ENCODE measurements around the gene ANKRD52.
"Not testable (repeated sequence)": the region's sequence is repeated elsewhere in the genome, so short reads cannot be mapped to it uniquely, and the experiment has no call there.

The ANKRD52 gene

DNA sequence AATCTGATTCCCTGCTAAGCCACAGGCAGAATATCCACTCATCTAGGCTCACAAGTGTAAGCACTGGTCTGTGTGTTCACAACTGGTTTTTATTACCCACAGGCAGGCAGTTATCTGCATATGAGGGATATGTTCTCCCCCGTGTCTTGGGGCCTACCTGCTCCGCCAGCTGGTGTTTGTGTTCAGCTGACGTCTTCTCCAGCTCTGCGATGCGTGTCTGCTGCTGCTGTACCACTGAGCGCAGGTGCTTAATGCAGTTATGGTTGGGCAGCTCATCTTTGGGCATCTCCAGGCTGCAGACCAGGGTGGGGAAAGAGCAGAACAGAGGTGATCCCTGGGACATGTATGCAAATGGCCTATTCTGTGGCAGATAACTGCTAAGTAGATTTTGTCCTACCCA lies 50.2 kb downstream of the ANKRD52 start:
- no peak for DNase-seq (ENCODE audit: low spot score)

DNA sequence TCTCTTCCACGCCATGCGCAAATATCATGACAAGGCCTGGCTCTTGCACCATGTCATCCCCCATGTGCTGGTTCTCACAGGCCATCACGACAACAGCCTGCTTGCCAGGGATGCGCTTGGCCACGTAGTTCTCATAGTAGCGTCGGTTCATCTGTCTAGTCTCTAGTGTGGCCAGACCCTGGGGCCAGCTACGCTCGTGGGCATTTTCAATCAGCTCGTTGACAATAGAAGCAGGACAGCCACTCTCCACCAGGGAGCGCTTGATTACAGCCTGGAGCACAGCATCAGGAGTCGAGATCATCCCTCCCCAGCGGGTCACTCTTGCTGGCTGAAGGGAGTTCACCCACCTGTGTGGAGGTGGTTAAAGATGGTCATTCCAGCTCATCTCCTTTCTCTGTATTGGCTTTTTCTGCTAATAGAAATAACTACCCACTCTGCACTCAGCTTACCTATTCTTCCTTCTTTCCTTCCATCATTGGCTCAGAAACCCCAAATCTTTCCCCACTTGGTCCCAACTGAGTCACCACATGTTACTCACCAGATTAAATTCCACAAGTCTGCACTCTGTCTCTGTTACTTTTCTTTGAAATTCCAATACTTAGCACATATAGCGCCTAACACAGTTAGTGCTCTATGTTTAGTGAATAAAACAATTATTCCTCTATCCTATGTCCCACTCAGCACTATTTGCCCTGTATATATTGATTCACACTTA lies 51.6 kb downstream of the ANKRD52 start:
- no peak for DNase-seq (ENCODE audit: low spot score)

DNA sequence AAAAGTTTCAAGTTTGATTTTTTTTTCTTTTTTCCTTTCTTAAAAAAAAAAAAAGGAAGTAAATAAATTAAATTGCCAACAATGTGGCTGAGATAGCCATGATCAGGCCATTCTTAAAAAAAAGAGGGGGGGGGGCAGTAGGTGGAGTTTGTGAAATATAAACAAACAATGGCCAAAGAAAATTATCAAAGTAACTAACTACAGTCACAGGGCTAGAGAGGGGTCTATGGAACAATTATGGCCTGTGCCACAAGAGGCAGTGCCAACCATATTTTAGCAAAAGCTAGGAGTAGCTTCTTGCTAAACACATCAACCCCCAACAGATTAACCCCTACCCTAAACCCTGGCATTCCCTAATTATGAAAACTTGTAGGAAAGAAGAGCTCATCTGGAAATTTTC lies 52.7 kb downstream of the ANKRD52 start:
- DNase-seq (ENCODE audit: low spot score) = no peak

DNA sequence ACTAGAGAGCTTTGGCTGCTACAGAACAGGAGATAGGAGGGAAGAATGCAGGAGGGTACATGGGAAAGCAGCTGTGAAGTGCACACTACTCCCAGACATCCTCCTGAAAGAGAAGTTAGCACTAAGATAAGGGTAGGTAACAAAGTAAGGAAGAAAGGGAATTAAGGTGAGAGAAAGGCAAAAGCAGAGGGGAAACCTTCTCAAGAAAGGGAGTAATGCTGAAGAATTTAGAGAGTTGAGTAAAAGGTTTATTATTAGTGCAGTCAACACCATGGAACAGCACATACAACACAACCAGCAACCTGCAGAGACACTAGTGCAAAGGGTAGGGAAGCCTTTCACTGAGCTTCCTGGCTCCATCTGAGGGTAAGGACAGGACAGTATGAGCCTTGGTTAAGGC lies 53.9 kb downstream of the ANKRD52 start:
- DNase-seq (ENCODE audit: low spot score) = no peak

DNA sequence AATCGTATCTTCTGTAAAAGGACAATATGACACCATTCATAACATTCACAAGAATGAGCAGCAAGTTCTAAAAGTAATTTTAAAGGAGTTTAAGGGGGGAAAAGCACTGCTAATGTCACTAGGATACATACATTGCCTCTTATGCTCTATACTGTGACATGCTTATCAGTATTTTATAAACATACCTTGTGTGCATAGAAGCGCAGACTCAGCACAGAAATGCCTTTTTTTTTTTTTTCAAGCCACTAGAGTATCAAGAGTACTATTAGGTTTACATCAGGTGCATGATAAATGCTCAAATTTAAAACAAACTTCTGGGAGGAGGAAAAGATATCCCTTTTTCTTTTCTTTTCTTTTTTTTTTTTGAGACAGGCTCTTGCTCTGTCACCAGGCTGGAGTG lies 55.3 kb downstream of the ANKRD52 start:
- no peak for DNase-seq (ENCODE audit: low spot score)

DNA sequence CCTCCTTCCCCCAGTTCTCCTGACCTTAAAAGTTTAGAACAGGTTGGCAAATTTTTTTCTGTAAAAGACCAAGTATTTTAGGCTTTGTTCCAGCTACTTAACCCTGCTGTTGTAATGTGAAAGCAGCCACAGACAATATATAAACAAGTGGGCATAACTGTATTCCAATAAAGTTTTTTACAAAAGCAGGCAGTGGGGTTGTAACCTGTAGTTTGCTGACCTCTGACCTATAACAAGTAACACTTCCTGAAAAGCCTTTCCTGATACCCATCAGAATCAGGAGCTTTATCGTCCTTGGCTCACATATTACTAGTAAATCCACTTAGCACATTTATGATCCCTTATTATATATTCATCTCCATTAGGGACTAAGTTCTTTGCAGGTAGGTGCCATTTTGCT lies 55.8 kb downstream of the ANKRD52 start:
- DNase-seq (ENCODE audit: low spot score) = no peak

DNA sequence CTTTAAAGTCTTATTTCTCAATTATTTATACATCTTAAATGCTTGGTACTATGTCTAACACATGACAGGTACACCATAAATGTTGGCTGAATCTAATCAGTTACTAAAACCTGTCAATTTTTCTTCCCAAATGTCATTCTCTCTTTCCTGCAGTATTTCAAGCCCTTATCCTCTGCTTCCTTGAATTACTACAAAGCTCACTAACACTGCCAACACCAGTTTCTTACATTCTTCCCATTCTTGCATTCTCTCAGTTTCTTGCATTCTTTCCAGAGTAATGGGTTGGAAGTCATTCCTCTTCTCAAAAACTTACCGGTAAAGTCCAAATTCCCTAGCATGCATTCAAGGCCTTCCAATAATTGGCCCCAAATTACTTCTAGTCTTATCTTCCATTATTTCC lies 59.3 kb downstream of the ANKRD52 start:
- no peak for DNase-seq (ENCODE audit: low spot score)

DNA sequence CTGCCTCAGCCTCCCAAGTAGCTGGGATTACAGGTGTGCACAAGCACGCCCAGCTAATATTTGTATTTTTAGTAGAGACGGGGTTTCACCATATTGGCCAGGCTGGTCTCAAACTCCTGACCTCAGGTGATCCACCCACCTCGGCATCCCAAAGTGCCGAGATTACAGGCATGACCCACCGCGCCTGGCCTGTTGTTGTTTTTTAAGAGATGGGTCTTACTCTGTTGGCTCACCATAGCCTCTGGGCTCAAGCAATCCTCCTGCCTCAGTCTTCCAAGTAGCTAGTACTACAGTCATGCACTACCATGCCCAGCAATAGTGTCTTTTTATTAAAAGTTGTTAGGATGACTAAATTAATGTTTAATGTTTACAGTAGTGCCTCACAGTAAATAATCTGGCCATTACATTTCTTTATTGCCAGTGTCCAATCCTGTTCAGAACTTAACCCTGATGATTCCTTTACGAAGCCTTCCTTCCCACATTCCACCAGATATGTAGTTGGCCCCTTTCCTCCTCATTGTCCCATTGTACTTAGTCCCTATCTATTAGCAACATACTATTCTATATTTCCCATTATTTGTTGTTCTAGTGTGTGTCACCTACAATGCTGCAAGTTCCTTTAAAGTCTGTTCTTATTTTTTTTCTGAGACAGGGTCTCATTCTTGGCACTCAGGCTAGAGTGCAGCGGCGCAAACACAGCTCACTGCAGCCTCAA lies 60.1 kb downstream of the ANKRD52 start:
- DNase-seq (ENCODE audit: low spot score) = no peak

DNA sequence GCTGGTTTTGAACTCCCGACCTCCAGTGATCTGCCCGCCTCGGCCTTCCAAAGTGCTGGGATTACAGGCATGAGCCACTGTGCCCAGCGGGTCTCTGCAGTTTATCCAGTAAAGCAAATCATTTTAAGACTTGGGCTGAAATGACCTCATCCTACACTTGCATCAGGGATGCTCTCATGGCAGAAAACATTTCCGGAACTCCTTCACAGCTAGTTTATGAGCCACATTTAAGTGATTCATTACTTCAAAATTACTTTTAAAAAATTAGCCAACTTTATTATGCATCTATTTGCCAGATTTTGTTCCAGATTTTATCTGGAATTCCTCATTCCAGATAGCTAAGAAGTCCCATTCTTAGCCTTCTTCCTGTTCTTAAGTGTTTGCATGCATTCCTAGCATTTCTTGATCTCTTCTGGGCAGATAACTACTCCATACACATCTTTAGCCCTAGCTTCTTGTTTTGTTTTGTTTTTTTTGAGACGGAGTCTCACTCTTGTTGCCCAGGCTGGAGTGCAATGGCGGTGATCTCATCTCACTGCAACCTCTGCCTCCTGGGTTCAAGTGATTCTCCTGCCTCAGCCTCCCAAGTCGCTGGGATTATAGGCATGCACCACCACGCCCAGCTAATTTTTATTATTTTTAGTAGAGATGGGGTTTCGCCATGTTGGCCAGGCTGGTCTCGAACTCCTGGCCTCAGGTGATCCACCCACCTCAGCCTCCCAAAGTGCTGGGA lies 61.2 kb downstream of the ANKRD52 start:
- not testable (repeated sequence) for DNase-seq (ENCODE audit: low spot score)

DNA sequence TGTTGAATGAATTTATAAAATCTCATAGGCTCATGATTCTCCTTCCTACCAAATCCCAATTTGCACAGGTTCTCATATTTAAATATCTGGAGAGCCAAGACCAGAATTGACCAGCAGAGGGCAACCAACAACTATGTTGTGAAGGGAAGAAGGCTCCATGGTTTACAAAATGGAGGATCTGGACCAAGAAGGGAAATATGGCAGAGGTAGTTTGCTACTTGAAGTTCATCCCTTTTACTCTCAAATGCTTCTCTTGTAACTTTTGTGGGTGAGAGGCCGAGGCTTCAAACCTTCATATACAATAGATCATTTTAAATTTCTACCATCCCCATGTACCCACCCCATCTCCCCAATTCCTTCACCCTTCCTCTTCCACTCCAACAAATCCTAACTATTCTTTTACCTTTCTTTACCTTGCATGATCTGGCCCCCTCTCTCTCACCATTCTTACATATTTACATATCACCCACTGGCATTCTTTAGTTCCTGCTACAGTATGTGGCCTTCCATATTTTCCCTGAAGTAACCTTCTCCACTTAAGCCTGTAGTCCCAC lies 65.1 kb downstream of the ANKRD52 start:
- DNase-seq (ENCODE audit: low spot score) = peak; percentile 71

DNA sequence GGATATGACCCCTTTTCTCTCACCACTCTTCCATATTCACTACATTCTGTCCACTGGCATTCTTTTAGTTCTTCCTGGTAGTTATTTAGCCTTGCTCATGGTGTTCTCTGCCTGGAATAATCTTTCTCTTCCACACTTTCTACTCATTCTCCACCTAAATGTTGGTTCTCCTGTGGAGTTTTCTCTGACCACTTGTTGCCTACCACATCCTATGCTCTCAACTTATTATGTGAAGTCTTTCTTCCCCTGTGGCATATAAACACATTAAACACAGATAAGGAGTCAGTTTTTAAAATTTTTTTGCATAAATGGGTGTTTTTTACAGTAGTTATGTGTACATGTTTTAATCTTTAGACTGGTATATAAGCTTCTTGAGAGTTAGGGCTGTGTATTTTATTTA lies 65.6 kb downstream of the ANKRD52 start:
- no peak for DNase-seq (ENCODE audit: low spot score)

DNA sequence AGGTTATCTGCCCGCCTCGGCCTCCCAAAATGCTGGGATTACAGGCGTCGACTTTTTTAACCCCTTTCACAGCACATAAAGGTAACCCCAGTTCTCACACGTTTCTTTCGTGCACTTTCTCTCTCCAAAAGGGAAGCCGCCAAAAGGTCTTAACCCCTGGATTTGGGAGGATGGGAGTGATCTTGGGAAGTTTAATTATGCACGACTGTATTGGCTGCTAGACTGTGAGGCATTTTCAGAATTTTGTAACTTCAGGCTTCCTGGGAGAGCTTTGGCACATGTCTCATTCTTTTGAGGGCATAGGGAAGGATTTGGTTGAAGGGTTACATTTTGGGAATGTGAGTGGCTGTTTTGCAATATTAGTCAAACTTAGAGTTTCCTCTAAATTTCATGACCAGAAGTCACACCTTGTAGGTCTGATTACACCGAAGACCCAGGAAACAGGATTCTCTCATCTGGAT lies 67.5 kb downstream of the ANKRD52 start:
- no peak for DNase-seq (ENCODE audit: low spot score)

DNA sequence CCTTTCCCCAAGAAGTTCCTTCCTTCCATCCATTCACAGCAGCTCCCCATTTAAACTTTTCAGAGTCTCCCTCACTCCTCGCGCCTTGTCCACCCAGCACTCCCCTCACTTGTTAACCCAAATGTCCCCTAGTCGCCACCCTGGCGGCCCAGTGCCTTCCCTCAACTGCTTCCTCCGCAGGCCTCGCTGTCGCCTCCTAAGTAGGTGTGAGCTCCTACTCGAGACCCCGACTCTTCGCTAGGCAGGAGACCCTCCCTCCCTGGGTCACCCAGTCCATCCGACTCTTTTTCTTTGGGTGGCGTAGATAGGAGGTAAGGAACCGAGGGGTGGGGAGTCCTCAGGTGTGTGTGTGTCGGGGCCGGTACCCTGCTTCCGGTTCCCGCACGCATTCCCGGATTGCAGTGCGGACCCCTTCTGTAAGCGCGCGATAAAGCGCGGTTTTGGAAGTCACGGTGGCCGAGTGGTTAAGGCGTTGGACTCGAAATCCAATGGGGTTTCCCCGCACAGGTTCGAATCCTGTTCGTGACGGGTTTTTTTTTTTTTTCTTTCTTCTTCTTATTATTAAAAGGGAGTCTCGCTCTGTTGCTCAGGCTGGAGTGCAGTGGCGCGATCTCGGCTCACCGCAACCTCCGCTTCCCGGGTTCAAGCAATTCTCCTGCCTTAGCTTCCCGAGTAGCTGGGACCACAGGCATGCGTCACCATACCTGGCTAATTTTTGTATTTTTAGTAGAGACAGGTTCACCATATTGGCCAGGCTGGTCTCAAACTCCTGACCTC lies 68.1 kb downstream of the ANKRD52 start:
- DNase-seq (ENCODE audit: low spot score) = peak; percentile 69

DNA sequence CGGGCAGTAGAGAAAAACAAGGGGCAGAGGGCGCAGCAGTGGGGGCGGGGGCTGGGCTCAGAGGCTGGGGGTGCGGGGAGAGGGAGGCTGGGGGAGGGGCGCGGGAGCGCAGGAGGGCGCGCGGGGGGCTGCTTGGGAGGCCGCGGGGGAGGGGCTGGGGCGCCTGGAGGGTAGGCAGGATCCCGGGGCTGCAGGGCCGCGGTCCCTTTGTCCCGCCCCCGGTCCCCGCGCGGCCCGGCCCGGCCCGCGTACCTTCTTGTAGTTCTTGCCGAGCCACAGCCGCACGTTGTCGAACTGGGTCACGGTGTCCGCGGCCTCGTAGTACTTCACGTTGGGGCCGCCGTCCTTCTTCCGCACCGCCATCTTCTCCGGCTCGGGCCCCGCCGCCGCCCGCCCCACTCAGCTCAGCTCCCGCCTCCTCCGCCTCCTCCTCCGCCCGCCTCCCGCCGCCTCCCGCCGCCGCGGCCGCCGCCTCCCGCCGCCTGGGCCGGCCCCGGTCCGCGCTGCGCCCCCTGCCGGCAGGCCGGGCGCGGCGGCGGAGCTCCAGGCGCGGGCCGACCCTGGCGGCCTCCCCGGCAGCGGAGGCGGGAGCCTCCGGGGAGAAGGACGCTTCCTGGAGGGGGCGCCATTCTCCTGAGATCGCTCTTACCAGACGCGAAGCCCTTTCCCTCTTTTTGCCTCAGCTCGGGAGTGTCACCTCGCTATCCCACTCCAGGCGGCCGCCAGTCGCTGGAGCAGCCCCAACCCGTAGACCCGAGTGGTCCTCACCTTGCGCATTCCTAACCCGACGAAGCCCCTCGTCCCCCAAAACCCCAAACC lies 68.9 kb downstream of the ANKRD52 start, which contains the start of gene SMARCC2:
Gene SMARCC2, minus strand, starts transcription at position 385 of the 819 bp plus-strand sequence. Its CDS starts 22 bp downstream, at position 363.
- peak; percentile 90 for DNase-seq (ENCODE audit: low spot score)

DNA sequence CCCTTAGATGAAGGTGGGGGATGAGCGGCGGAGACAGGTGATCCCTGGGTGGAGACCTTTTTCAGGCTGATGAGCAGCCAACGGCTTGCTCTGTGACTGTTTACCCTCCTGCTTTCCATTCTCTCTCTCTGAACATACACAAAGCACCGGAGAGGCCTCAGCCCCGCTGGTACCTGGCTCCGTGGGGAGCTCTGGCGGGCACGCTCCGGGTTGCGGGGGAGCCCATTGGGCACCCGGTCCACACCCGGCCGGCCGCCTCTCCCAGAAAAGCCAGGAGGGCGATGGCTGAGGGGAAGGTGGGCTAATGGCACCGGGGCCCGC lies 69.4 kb downstream of the ANKRD52 start:
- DNase-seq (ENCODE audit: low spot score) = no peak

DNA sequence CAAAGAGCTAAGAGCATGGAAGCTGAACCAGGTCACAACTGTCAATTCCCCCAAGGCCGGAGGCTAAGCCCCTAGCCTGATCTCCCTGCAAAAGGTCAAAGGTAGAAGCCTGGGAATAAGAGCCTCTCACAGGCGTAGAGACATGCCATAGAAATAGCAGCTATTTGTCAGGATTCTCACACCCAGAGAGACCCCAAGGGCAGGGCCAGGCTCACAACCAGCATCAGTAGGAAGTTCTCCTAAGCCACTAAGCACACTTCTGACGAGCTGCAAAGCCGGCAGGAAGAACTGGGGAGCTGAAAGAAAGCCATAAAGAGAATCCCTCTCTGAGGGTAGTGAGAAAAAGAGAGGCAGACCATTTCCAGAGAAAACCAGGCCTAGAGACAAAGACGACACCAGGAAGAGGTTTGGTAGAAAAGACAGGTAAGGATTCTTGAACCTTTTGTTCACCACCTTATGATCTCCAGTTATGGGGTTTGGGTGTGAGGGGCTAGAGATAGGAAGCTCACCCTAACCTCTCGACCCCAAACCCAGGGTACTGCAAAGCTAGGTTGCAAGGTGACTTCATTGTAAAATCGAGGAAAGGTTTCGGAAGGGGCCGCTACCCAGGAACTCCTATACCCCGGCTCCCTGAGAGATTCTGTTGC lies 69.9 kb downstream of the ANKRD52 start:
- no peak for DNase-seq (ENCODE audit: low spot score)

Data from COLO829 (cell line).